GM12873 (cell line): Measurements from ENCODE around the gene TTLL8.

Source experiments
- TF ChIP-seq, protein P1 (sequence below): IDR thresholded peaks from 2 replicates; pipeline ENCODE4 v1.5.1; 2012; ENCODE audit warnings: low read depth, mild to moderate bottlenecking, moderate library complexity, low read length, control low read depth; ENCODE audit not compliant: insufficient read depth; ENCODE audit errors: missing control alignments

TTLL8 gene

DNA sequence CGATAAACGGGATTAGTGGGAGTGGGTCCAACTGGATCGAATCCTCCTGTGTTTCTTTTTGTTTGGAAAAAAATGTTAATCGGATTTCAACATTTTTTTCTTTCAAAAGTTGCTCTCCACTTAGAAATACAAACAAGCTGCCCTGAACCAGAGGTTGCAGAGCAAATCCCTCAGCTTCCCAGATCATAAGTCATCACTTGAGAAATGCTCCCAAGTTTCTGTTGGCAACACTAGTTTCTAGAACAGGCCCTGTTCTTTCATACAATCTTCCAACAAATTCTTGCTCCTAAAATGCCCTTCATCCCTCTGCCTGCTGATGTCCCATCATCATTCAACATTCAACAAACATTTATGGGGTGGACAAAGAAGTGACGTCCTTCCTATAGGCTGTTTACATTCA lies 28.4 kb upstream of the TTLL8 start:
- TF ChIP-seq, protein P1, sequence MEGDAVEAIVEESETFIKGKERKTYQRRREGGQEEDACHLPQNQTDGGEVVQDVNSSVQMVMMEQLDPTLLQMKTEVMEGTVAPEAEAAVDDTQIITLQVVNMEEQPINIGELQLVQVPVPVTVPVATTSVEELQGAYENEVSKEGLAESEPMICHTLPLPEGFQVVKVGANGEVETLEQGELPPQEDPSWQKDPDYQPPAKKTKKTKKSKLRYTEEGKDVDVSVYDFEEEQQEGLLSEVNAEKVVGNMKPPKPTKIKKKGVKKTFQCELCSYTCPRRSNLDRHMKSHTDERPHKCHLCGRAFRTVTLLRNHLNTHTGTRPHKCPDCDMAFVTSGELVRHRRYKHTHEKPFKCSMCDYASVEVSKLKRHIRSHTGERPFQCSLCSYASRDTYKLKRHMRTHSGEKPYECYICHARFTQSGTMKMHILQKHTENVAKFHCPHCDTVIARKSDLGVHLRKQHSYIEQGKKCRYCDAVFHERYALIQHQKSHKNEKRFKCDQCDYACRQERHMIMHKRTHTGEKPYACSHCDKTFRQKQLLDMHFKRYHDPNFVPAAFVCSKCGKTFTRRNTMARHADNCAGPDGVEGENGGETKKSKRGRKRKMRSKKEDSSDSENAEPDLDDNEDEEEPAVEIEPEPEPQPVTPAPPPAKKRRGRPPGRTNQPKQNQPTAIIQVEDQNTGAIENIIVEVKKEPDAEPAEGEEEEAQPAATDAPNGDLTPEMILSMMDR: no peak

DNA sequence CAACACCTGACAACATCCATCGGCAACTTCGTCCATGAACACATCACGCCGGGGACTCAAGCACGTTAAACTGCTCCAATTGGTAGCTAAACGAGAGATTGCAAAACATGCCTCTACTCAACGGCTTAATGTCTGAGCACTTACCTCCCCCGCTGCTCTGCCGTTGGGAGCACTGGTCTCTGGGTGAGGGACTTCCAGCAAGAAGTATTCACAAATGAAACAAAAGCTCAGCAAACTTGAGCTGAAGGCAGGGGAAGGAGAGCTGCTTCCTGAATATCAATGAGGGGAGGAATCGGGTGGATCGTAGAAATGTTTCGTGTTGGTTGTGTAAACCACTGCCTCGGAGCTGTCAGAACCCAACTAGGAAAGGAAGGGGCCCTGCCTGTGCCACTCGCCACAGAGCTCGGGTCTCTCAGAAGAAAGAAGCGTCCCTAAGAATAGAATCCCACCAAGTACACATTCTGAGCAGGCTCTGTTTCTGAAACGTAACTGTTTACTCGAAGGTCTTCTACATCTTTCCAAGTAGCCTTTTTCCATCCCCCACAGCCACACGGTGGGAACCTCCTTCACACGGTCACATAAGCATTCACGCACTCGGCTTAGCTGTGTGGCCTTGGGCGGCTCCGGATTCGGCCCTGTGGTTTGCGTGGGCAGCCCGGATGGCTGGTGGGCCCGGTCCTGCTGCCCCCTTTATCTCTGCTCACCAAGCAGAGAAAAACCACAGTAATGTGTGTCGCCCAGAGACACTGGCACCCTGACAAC lies 27.3 kb upstream of the TTLL8 start, which contains the start of gene MLC1:
Gene MLC1, minus strand, starts transcription at position 216 of the 762 bp plus-strand sequence. CDS start 524 bp downstream, outside the sequence.
- TF ChIP-seq, protein P1: no peak

DNA sequence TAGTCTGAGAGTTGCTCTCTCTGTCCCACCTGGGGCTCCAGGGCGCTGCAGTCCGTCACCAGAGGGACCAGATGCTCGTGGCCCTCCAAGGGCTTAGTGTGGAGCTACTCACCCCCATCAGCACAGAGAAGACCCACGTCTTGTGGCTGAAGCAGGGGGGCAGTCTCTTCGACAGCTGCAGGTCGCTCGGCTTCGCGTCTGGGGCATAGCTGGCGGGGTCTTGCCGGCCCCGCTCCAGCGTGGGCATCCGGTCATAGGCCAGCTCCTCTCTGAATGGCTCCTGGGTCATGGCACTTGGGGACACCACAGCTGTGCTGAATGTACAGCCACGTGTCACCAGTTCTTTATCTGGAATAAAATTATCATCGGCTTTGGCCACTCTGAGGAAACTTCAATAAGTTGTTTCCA lies 26.5 kb upstream of the TTLL8 start:
- TF ChIP-seq, protein P1: no peak

DNA sequence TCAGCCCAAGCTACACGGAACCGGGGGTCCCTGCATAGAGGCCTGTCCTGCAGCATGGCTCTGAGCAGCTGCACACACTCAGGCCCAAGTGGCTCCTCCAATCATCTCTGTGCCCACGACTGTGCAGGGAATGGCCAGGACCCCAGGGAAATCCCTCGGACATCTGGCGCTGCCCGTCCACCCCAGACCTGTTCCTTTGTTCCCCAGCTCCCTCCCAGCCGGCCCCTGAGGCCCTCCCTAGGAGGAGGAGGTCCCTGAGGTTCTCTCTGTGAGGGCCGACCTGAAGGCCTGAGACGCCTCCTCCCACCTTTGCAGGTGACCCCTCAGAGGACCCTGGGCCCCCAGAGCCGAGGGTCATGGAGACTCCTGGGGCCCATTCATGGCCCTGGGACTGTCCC lies 26.0 kb upstream of the TTLL8 start:
- TF ChIP-seq, protein P1: no peak

DNA sequence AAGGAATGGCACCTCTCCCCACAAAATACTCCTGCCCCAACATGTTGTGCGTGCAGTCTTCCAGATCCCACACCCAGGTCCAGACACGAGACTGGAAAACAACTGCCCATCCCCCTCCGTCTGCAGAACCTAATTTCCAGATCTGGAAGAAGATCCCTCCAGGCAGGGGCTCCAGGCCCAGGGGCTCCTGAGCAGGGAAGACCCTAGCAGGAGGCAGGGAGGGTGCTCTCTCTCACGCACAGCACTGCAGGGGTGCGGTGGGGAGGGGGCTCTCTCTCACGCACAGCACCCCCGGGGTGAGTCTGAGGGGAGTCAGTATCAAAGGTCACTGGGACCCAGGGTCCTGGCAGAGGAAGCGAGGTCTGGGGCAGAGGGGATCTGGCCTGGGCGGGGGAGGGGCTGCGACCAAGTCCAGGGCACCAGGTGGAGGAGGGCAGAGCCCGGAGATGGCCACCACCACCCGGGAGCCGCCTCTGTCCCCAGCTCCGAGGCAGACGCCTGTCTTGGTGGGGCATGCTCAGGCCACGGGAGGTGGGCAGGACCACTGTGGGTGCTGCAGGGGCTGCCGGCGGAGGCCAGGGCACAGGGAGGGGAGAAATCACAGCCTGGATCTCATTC lies 25.5 kb upstream of the TTLL8 start:
- TF ChIP-seq, protein P1: no peak

DNA sequence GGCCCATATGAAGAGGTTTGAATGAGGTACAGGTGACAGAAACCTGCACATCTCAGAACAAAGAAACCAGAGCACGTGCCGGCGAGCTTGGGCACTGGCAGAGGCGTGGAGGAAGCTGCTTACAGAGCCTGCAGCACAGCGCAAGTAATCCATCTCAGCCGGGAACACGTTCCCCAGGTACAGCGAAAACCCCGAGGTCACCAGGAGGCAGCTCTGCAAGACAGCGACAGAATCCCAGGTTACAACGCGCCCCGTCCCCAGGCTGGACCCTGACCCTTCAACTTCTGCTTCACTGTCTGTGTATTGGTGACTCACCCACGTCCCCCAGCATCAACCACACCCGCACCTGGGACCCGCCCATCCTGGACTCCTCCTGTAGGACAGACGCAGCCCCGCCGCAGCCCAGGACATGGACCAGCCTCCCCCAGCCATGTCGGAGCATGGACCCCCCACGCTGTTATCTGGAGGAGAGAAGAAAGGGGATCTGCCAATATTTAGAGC lies 24.9 kb upstream of the TTLL8 start:
- TF ChIP-seq, protein P1: no peak

DNA sequence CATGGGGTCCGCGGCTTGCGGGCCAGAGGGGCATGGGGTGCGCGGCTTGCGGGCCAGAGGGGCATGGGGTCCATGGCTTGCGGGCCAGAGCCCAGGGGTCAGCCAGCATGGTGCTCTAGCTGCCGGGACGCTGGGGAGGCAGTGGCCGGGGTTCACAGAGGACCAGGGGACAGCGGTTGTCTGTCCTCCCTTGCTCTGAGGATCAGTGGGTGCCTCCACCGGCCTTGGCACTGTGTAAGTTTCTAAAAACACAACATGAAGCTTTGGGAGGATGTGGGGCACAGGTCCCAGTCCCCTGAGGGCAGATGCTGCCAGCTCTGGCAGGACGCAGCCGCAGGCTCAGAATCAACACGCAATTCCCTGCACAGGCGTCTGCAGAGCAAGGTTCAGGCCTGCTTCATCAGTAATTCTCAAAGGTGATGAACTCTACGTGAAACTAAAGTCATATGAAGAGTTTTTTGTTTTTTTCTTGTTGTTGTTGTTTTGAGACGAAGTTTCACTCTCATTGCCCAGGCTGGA lies 24.2 kb upstream of the TTLL8 start:
- TF ChIP-seq, protein P1: no peak
